GM18873 (cell line): ENCODE data around the gene HSPA5.
"Not testable (repeated sequence)": the region's sequence is repeated elsewhere in the genome, so short reads cannot be mapped to it uniquely, and the experiment has no call there.

Experiments
- ATAC-seq: cut with Tn5 transposase; IDR thresholded peaks from one replicate; pipeline ENCODE4 v1.9.1; 2021; ENCODE audit warnings: mild to moderate bottlenecking, moderate library complexity, moderate number of reproducible peaks; ENCODE audit not compliant: unreplicated experiment, low FRiP score

Gene HSPA5

DNA sequence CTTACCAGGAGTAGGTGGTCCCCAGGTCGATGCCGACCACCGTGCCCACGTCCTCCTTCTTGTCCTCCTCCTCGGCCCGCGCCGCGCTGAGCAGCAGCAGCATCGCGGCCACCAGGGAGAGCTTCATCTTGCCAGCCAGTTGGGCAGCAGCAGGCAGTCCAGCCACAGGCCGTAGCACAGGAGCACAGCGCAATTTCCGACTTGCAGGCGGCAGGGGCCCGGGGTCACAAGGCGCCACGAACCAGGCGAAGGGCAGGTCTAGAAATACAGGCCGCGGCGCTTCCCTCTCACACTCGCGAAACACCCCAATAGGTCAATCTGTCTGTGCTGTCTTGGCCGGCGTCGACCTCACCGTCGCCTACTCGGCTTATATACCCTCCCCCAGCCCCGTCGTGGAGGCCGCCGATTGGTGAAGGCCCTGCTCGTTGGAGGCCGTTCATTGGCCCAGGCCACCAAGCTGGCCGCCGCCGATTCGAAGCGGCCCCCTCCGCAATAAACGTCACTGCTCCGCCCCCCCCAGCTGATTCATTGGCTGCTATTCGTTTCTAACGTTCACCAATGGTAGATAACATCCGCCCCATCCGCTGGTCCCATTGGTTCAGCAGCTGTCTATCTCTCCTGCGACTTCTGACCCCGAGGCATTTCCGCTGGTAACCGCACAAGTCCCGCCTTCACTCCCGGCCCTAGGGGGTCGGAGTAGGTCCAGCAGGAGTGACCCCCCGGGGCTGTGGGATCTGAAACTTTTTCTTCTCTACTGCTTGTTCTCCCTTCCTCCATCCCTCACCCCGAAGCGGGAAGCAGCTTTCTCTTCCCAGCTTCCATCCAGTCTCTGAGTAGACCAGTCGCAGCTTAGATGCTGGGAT is at the start of gene HSPA5:
TSS of gene HSPA5 (minus strand) at position 344 of the 863 bp plus-strand sequence. CDS start at position 127, 217 bp downstream.
- peak; percentile 86 for ATAC-seq

DNA sequence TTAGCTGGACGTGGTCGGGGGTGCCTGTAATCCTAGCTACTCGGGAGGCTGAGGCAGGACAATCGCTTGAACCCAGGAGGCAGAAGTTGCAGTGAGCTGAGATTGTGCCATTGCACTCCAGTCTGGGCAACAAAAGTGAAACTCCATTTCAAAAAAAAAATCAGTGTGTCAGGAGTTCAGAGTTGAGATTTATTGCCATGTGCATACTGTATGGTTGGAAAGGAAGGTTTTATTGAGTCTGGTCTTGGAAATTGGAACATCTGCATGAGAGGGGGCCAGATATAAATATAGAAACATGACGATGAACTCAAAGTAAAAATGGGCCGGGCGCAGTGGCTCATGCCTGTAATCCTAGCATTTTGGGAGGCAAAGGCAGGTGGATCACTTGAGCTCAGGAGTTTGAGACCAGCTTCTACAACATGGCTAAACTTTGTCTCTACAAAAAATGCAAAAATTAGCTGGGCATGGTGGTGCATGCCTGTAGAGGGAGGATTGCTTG is 45.8 kb upstream of the HSPA5 start:
- not testable (repeated sequence) for ATAC-seq

DNA sequence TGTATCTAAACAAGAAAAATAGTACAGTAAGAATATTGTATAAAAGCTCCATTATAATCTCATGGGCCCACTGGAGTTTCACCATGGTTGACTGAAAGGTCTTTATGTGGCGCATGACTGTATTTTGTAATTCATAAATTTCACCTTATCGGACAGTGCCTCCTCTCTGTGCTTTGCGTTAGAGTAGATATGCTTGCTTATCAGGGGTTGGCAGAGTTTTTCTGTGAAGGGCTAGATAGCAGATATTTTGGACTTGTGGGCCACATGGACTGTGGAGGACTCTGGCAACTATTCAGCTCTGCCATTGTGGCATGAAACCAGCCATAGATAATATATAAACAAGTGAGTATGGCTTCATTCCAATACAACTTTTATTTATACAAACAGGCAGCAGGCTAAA is 43.7 kb upstream of the HSPA5 start:
- ATAC-seq, result no peak

DNA sequence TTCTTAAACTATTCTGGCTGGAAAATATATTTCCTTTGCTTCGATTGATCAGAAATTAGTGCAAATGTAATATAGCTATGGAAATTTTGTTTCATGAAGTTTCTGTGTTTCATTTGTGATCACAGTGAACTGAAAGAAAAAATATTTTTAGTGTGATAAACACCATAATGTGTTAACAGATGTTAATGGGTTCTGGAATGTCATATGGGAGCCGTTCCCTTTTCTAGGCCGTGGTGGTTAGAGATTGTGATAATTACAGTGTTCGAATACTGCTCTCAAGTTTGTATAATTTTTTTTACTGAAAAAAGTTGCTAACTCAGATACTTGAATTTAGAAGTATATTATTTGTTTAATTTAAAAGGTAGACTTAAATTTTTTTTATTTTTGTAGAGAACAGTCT is 39.8 kb upstream of the HSPA5 start:
- no peak for ATAC-seq

DNA sequence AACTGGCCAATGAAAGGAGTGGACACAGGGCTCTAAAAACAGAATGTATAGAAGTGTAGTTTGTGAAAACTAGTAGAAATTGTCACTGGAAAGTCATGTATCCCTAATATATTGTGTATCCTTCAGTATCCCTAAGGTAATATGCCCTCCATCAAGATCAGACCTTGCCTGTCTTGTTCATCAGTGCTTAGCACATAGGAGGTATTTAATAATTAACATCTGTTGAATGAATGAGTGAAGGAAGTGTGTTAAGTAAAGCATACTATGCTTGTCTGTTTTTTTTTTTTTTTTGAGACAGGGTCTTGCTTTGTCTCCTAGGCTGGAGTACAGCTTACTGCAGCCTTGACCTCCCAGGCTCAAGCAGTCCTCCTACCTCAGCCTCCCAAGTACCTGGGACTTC is 36.3 kb upstream of the HSPA5 start:
- ATAC-seq, result no peak

DNA sequence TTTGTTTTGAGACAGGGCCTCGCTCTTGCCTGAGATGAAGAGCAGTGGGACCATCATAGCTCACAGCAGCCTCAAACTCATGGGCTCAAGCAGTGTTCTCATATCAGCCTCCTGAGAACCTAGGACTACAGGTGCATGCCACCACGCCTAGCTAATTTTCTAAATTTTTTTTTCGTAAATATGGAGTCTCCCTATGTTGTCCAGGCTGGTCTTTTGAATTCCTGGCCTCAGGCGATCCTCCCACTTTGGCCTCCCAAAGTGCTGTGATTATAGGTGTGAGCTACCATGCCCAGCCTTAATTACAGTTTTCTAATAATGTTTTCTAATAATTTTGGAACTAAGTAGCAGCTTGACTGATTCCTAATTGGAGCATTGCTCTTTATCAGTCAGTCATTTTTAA is 35.6 kb upstream of the HSPA5 start:
- ATAC-seq, result no peak

DNA sequence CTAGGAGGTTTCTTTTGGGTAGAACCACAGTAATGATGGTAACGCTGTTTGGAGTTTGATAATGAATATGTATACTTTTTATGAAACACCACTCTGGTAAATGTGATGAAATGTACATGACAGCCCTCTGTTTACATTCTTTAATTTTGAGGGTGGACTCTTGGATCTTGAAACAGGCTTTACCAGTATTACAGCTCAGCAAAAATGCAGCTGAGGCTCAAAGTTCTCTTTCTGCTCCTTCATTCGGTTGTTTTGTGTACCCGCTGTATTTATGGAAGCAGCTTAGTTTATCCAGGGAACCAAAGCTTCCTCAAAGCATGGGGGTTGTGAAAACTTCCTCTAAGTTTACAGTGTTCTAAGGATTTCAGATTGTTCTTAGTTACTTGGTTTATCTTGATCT is 31.6 kb upstream of the HSPA5 start:
- no peak for ATAC-seq

DNA sequence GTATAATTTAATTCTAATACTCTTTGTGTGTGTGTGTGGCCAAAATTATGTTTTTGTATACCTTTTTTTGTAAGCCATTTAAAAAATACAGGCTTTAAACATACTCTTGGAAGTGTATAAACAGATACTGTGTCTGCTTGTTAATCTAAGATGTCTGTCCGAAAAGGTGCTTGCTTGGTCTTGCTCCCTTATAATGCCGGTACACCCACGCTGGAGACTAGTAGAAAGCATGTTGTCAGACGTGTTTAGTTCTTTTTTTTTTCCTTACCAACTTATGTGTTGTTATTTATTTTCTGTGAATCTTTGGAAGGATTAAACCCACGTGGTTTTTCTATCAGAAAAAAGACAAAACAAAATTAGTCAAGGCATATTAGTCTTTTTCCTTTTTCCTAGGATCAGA is 29.9 kb upstream of the HSPA5 start:
- ATAC-seq, result no peak

DNA sequence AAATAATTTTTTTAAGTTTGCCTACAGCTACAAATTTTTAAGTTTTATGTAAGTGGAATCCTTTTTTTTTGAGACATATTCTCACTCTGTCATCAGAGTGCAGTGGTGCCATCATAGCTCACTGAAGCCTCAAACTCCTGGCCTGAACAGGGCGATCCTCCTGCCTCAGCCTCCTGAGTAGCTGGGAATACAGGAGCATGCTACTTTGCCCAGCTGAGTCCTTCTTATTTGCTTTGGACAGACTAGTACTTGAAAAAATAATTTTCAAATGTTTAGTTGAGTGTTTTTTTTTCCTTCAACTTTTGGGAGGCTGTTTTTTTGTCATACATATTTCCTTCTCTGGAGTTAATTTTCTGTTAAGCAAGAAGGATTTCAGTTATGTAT is 27.9 kb upstream of the HSPA5 start:
- ATAC-seq, result no peak

DNA sequence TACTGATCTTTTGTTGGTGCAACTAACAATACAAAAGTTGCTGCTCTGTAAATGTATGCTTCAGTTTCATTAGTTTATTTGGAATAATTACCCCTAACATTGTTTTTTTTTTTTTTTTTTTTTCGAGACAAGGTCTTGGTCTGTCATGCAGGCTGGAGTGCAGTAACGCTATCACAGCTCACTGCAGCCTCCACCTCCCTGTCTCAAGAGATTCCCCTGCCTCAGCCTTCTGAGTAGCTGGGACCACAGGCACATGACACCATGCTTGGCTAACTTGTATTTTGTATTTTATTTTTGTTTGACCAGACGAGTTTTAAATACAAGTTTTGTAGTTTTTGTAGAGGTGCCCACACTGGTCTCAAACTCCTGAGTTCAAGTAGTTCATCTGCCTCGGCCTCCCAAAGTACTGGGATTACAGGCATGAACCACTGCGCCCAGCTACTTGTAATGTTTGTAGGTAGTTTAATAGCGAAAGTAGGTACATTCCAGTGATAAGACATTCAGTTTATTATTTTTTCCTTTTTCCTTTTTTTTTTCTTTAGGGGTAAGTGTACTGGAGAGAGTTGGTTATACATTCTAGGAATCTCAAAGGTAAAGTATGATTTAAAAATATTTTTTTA is 27.4 kb upstream of the HSPA5 start:
- ATAC-seq, result no peak

DNA sequence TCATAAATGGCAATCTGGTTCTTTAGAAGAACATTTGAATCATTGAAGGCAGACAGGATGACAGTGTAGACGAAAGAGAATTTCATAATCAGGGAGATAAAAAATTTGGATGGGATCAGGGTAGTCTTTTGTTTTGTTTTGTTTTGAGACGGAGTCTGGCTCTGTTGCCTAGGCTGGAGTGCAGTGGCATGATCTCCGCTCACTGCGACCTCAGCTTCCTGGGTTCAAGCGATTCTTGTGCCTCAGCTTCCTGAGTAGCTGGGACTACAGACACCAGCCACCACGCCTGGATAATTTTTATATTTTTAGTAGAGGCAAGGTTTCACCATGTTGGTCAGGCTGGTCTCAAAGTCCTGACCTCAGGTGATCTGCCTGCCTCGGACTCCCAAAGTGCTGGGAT is 22.9 kb upstream of the HSPA5 start:
- not testable (repeated sequence) for ATAC-seq

DNA sequence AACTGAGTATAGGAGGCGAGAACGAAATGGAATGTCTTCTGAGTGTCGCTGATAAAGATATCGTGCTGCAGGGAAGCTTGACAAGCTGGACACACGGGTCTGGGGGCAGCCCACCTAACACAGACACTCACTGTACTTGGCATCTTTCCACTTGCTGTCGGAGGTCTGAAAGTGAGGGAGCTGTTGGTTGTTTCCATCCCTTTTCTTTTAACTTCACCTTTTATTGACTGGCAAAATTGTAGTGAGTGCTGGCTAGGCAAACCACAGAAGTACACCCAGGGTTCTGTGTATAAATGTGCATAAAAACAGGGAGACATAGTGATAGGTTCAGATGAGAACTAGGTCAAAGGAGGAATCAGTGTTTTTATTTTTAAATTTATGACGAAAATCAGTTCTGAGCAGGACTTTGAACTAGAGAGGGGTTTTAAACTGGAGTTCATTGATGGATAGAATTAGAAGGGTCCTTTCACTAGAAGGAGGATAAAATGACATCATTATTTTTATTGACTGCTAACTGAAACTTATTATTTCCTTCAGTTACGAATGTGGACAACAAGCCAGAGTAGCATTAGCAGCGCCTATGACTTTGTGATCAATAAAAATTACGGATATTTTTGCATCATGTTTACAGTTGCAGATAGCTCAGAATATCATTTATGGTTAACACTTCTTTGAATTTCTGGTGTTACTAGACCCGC is 21.3 kb upstream of the HSPA5 start:
- ATAC-seq, result no peak

DNA sequence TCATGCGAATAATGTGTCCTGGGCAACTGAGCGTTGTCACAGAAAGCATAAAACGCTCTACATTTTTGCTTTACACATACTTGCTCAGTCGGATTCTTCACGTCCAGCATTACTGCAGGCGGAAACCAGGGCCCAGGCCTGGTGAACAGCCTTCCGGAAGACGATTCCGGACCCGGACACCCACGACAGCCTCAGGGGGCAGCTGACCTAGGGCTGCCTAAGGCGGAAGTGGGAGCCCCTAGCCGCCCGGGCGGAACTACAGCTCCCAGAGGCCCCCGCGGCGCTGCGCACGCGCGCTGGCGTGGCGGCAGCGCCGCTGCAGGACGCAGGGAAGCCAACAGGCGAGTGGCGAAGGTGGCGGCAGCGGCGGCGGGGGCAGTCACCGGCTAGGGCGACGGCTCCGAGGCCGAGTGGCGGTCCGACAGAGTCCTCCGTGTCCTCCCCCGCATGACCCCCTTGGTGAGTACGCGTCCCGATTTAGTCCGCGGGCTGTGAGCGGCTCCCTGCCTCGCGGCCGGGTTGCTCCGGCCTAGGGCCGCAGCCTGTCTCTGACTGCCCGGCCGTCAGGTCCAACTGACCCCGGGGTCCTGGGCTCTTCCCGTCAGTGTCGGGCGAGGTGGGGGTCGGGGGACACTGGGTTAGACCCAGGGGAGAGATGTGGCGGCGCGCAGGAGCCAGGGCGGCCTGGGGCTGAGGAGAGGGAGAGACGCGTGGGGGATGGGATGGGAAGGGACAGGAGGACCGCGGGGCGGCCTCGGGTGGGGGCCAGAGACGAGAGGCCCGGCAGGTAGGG is 20.6 kb upstream of the HSPA5 start, which contains the start of gene GAPVD1:
TSS of gene GAPVD1 (plus strand) at position 326 of the 793 bp plus-strand sequence. CDS start 37,096 bp downstream, outside the sequence.
- peak; percentile 72 for ATAC-seq

DNA sequence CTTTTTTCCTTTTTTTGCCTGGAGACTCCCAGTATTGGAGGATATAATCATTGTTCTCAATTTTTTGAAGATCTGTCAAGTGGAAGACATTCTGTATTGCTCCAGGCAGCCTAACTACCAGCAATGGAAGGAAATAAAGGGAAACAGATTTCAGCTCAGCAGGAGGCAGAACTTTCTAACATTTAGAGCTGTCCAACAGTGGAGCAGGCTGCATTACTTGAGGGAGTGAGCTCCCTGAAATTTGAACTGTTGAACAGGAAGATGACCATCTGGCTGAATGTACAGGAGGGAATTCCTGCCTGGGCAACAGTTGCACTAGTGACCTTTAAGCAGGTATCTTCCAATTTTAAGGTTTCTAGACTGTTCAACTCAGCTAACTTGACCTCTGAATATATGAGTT is 19.4 kb upstream of the HSPA5 start:
- no peak for ATAC-seq

DNA sequence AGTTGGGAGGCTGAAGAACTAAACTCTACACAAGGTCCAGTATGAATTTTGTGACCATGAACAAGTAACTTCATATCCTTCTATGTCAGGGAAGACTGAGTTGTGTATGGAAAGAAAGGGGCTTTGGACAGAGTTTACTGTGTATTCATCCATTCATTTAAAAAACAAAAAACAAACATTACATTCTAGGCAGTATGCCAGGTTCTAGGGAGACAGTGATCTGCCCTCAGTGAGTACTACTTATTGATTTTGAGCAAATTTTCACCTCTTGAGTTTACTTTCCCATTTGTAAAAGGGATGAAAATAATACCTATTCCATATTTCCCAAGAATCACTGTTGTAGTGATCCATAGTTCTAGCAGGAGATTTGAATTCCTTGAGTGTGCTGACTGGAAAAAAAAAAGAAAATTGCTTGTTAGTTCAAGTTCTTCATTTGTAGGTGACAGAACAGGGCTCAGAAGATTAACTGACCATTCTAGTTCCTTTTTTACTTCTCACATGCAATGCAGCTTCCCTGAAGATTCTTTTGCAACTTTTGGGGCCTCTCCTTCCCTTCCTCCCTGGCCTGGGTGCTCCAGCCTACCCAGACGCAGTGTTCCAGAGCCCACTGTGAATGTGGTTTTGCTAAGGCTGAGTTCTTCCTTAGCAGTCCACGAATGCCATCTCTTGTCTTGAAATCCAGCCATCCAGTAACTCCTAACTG is 17.8 kb upstream of the HSPA5 start:
- ATAC-seq, result no peak

DNA sequence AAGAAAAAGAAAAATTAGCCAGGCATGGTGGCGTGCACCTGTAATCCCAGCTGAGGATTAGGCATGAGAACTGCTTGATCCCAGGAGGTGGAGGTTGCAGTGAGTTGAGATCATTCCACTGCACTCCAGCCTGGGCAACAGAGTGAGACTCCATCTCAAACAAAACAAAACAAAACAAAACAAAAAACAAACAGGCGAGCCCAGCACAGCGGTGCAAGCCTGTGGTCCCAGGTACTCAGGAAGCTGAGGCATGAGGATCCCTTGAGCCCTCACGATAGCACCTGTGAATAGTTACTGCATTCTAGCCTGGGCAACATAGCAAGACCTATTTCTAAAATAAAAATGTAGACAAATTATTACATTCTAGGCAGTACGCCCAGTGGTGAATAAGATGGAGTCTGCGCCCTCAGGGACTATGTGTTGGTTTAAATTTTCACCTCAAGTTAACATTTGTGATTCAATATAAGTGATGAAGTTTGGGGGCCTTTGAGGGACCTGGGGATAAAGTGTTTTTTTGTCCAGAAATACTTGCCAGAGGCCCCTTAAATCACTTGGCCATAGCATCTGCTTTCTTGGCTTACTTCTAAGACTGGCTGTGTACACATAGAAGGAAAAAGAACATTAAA is 17.1 kb upstream of the HSPA5 start:
- no peak for ATAC-seq

DNA sequence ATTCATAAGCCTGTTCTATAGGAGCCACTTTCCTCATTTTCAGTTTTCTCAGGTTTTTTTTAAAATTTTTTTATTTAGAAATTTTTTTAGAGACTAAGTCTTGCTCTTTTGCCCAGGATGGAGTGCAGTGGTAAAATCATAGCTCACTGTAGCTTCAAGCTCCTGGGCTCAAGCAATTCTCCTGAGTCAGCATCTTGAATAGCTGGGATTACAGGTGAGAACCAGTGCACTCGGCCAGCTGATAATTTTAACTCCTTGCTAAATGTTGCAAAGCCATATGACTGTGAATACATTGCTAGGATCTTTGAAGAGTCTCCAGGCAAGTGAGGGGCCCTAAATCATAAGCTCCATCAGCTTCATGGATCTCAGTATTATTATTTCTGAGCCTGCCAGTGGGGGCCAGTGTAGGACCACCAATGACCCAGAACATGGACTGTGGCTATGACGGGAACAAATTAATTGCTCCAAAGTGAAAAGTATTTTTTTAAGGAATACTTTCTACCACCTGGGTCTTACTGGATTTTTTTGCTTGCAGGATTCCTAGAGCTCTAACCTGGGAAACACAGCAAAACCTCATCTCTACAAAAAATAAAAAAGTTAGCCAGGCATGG is 14.7 kb upstream of the HSPA5 start:
- no peak for ATAC-seq

DNA sequence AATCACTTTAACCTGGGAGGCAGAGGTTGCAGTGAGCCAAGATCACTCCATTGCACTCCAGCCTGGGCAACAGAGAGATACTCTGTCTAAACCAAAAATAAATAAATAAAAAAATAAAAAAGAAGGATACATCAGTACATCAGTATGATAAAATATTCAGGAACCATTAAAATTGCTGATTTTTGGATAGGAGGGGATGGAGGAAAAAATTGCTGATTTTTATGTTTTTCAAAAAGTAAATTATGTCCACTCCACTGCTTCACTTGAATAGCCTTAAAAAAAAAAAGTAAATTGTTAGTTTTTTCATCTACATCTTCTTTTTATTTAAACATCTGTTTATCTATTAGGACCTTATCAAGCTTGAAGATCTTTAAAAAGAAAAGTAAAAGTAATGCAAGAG is 13.1 kb upstream of the HSPA5 start:
- no peak for ATAC-seq

DNA sequence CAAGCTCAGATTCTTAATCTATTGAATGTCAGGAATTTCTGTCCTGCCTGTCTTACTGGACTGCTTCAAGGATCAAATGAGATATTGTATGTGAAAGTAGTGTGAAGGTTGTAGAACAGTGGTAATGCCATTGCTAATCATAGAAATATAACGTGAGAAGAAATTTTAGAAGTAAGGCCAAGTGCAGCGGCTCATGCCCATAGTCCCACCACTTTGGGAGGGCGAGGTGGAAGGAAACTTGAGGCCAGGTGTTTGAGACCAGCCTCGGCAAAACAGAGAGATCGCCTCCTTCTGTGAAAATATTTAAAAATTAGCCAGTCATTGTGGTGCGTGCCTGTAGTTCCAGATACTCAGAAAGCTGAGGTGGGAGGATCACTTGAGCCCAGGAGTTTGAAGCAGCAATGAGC is 5.1 kb upstream of the HSPA5 start:
- ATAC-seq, result no peak
